Trophoblast cell (in vitro differentiated cells and primary cell): Measurements from ENCODE around the gene VAMP4.
"Not testable (repeated sequence)": the region's sequence is repeated elsewhere in the genome, so short reads cannot be mapped to it uniquely, and the experiment has no call there.

Source experiments
- DNase-seq, 2 donors: peaks; one replicate each; pipeline ENCODE4 v3.0.0-alpha.2; 2016
- H2AFZ ChIP-seq: 2 replicates; pipeline ENCODE4 v1.6.1; 2013; ENCODE audit warnings: low read length, moderate library complexity, mild to moderate bottlenecking; ENCODE audit not compliant: insufficient read depth, poor library complexity
- H2AK5ac ChIP-seq: 2 replicates; pipeline ENCODE4 v1.6.1; 2013; ENCODE audit warnings: mild to moderate bottlenecking, low read length
- H2BK120ac ChIP-seq: 2 replicates; pipeline ENCODE4 v1.6.1; 2013; ENCODE audit warnings: low read length, mild to moderate bottlenecking, moderate library complexity; ENCODE audit not compliant: insufficient read depth, poor library complexity
- H2BK12ac ChIP-seq: 2 replicates; pipeline ENCODE4 v1.6.1; 2013; ENCODE audit warnings: mild to moderate bottlenecking, low read length, moderate library complexity
- H2BK5ac ChIP-seq: 2 replicates; pipeline ENCODE4 v1.6.1; 2013; ENCODE audit warnings: low read length, low read depth, moderate library complexity, mild to moderate bottlenecking; ENCODE audit not compliant: poor library complexity
- H3K14ac ChIP-seq: 2 replicates; pipeline ENCODE4 v1.6.1; 2013; ENCODE audit warnings: mild to moderate bottlenecking, low read length
- H3K18ac ChIP-seq: 2 replicates; pipeline ENCODE4 v1.6.1; 2013; ENCODE audit warnings: mild to moderate bottlenecking, low read length
- H3K23ac ChIP-seq: 2 replicates; pipeline ENCODE4 v1.6.1; 2013; ENCODE audit warnings: low read length
- H3K27ac ChIP-seq: 2 replicates; pipeline ENCODE4 v1.5.1; 2013; ENCODE audit warnings: low read depth, mild to moderate bottlenecking, inconsistent platforms, low read length, moderate library complexity
- H3K27me3 ChIP-seq: 2 replicates; pipeline ENCODE4 v1.6.1; 2013; ENCODE audit warnings: inconsistent platforms, mild to moderate bottlenecking, low read length, moderate library complexity; ENCODE audit not compliant: insufficient read depth
- H3K36me3 ChIP-seq, 2 experiments: 1 replicate in 1 of 2; 2 replicates in 1 of 2; pipeline ENCODE4 v1.6.1; 2013; ENCODE audit warnings: low read length in 2 of 2, mild to moderate bottlenecking in 2 of 2, moderate library complexity in 1 of 2; ENCODE audit not compliant: insufficient read depth in 2 of 2, control insufficient read depth in 1 of 2
- H3K4ac ChIP-seq: 2 replicates; pipeline ENCODE4 v1.6.1; 2013; ENCODE audit warnings: low read depth, mild to moderate bottlenecking, low read length, moderate library complexity
- H3K4me1 ChIP-seq, 2 experiments: 1 replicate in 1 of 2; 2 replicates in 1 of 2; pipeline ENCODE4 v1.6.1; 2013; ENCODE audit warnings: low read length in 2 of 2, mild to moderate bottlenecking in 2 of 2, moderate library complexity in 1 of 2; ENCODE audit not compliant: insufficient read depth in 2 of 2, control insufficient read depth in 1 of 2
- H3K4me2 ChIP-seq: 2 replicates; pipeline ENCODE4 v1.6.1; 2013; ENCODE audit warnings: inconsistent platforms, mild to moderate bottlenecking, low read length, moderate library complexity
- H3K4me3 ChIP-seq: 2 replicates; pipeline ENCODE4 v1.5.1; 2013; ENCODE audit warnings: mild to moderate bottlenecking, low read depth, low read length, inconsistent platforms
- H3K79me1 ChIP-seq: one replicate; pipeline ENCODE4 v1.6.1; 2013; ENCODE audit warnings: low read length
- H3K79me2 ChIP-seq: 2 replicates; pipeline ENCODE4 v1.6.1; 2013; ENCODE audit warnings: low read length, mild to moderate bottlenecking; ENCODE audit not compliant: control insufficient read depth, insufficient read depth, poor library complexity
- H3K9ac ChIP-seq: 2 replicates; pipeline ENCODE4 v1.6.1; 2013; ENCODE audit warnings: mild to moderate bottlenecking, low read length
- H3K9me3 ChIP-seq: 2 replicates; pipeline ENCODE4 v1.6.1; 2013; ENCODE audit warnings: low read depth, mild to moderate bottlenecking, control low read depth, inconsistent platforms, low read length; ENCODE audit not compliant: insufficient read depth
- H4K12ac ChIP-seq: 2 replicates; pipeline ENCODE4 v1.6.1; 2013; ENCODE audit warnings: low read depth, mild to moderate bottlenecking, low read length, moderate library complexity
- H4K8ac ChIP-seq: 2 replicates; pipeline ENCODE4 v1.6.1; 2013; ENCODE audit warnings: low read depth, mild to moderate bottlenecking, low read length, moderate library complexity
- H4K91ac ChIP-seq: one replicate; pipeline ENCODE4 v1.6.1; 2013; ENCODE audit warnings: low read depth, mild to moderate bottlenecking, low read length, moderate library complexity
- WGBS: extraction: QIAGEN DNeasy Blood & Tissue Kit; methylation state at CpG from one replicate; pipeline ENCODE4 v1.1.7; 2013; ENCODE audit warnings: missing lambda C conversion rate; ENCODE audit not compliant: insufficient read length, insufficient coverage; ENCODE audit errors: extremely low coverage; 5-methylcytosine and 5-hydroxymethylcytosine counted together

The VAMP4 gene

DNA sequence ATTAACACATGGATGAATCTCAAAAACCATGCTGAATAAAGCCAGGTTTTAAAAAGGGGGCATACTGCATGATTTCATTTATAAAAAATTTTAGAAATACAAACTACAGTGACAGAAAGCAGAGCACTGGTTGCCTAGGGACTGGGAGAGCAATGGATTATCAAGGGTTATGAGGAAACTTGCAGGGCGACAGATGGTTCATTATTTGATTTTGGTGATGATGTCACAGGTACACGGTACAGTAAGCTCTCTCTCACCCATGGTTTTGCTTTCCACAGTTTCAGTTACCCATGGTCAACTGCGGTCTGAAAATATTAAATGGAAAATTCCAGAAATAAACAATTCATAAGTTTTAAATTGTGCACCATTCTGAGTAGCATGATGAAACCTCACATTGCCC is 14.1 kb downstream of the VAMP4 start:
- no peak overlapping the region for H3K27ac ChIP-seq
- no peak overlapping the region for H3K4ac ChIP-seq
- H2AK5ac ChIP-seq = no peak overlapping the region
- H4K91ac ChIP-seq = no peak overlapping the region
- no peaks in the 10 kb centered on the region for H3K4me1 ChIP-seq
- no peak overlapping the region for H4K12ac ChIP-seq
- H2BK120ac ChIP-seq = no peak overlapping the region
- H3K79me2 ChIP-seq = no peaks in the 10 kb centered on the region
- H2BK12ac ChIP-seq = no peak overlapping the region
- no CpG with 5 or more reads among the region's 3 CpGs for WGBS
- H3K79me1 ChIP-seq = no peaks in the 10 kb centered on the region
- H3K9ac ChIP-seq = no peak overlapping the region
- H3K9me3 ChIP-seq = peaks cover 2% of the 10 kb centered on the region
- no peak overlapping the region for H2BK5ac ChIP-seq
- no peak overlapping the region for H3K4me2 ChIP-seq
- no peak overlapping the region for H3K14ac ChIP-seq
- H4K8ac ChIP-seq = no peak overlapping the region
- H3K18ac ChIP-seq = no peak overlapping the region
- H3K23ac ChIP-seq = no peak overlapping the region
- no peak for DNase-seq
- peaks cover 0 to 2% of the 10 kb centered on the region in 2 experiments for H3K36me3 ChIP-seq
- H2AFZ ChIP-seq = no peak overlapping the region
- no peaks in the 10 kb centered on the region for H3K27me3 ChIP-seq
- no peak overlapping the region for H3K4me3 ChIP-seq

GRCh38 chr1:171723180-171723579 is 18.7 kb downstream of the VAMP4 start:
- not testable (repeated sequence) for H3K18ac ChIP-seq, H3K9me3 ChIP-seq, H2BK120ac ChIP-seq, H2AFZ ChIP-seq, DNase-seq, H4K8ac ChIP-seq, H3K79me1 ChIP-seq, H3K27me3 ChIP-seq, H3K23ac ChIP-seq, H3K36me3 ChIP-seq, H3K27ac ChIP-seq, H3K4me1 ChIP-seq, H3K14ac ChIP-seq, H3K4me2 ChIP-seq, H2BK12ac ChIP-seq, H3K4me3 ChIP-seq, H2BK5ac ChIP-seq, H3K79me2 ChIP-seq, H4K91ac ChIP-seq, H4K12ac ChIP-seq, H2AK5ac ChIP-seq, H3K4ac ChIP-seq, H3K9ac ChIP-seq
- no CpG with 5 or more reads among the region's 4 CpGs for WGBS

GRCh38 chr1:171718848-171719247 is 23.0 kb downstream of the VAMP4 start:
- Histone ChIP-seq H3K18ac (no peak overlapping the region), H3K4me3 (no peak overlapping the region), H4K91ac (no peak overlapping the region), H2BK120ac (no peak overlapping the region), H3K14ac (no peak overlapping the region), H2BK5ac (no peak overlapping the region), H3K23ac (no peak overlapping the region), H3K79me1 (no peaks in the 10 kb centered on the region), H3K4me1 (no peaks in the 10 kb centered on the region), H3K4me2 (no peak overlapping the region), H2AK5ac (no peak overlapping the region), H4K12ac (no peak overlapping the region), H2BK12ac (no peak overlapping the region), H3K9ac (no peak overlapping the region), H3K27ac (no peak overlapping the region), H3K79me2 (no peaks in the 10 kb centered on the region), H3K4ac (no peak overlapping the region), H4K8ac (no peak overlapping the region), H3K36me3 (no peaks in the 10 kb centered on the region), H2AFZ (no peak overlapping the region), H3K27me3 (no peaks in the 10 kb centered on the region), H3K9me3 (peaks cover 2% of the 10 kb centered on the region)
- WGBS = no CpG with 5 or more reads among the region's 1 CpG
- DNase-seq = no peak

- Histone ChIP-seq H2AFZ (no peak overlapping the region), H3K79me1 (no peaks in the 10 kb centered on the region), H2BK12ac (no peak overlapping the region), H3K23ac (no peak overlapping the region), H4K8ac (no peak overlapping the region), H3K27me3 (no peaks in the 10 kb centered on the region), H3K14ac (no peak overlapping the region), H4K12ac (no peak overlapping the region), H3K36me3 (no peaks in the 10 kb centered on the region), H3K4me3 (no peak overlapping the region), H3K4me2 (no peak overlapping the region), H4K91ac (no peak overlapping the region), H3K27ac (no peak overlapping the region), H3K4me1 (no peaks in the 10 kb centered on the region), H3K9ac (no peak overlapping the region), H3K4ac (no peak overlapping the region), H2BK5ac (no peak overlapping the region), H2AK5ac (no peak overlapping the region), H3K79me2 (no peaks in the 10 kb centered on the region), H2BK120ac (no peak overlapping the region), H3K18ac (no peak overlapping the region), H3K9me3 (peaks cover 2% of the 10 kb centered on the region)
- no CpG with 5 or more reads among the region's 1 CpG for WGBS
- no peak for DNase-seq
These were observed 23.6 kb downstream of the VAMP4 start for GRCh38 chr1:171718216-171718615.
